ENCODE data around the gene C16orf89.
"Not testable (repeated sequence)": the region's sequence is repeated elsewhere in the genome, so short reads cannot be mapped to it uniquely, and the experiment has no call there.

C16orf89 gene

DNA sequence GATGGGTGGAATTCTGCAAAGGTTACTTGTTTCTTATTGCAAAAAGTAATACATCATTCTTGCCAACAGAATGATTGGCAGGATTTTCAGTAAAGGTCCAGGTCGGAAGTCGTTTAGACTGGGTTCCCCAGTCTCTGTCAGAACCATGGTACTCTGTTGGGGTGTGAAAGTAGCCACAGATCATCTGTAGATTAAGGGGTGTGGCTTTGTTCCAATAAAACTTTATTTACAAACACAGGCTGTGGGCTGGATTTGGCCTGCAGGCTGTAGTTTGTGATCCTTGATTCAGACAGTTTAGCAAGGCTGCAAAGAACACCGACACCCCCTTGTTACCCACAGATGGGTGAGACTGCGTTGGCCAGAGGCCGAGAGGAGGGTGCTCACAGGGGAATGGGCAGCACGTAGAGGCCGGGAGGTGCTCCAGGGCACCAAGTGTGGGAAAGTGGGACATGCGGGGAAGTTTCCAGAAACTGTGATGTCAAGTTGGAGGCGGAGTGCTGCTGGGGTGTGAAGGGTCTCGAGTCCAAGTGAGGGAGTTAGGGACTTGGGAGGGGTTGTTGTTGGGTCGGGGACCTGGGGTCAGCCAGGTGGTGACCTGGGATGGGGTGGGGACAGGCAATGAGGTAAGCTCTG lies 18.5 kb upstream of the C16orf89 start:
- not testable (repeated sequence) for DNase-seq

GRCh38 chr16:5083646-5084045 lies 17.9 kb upstream of the C16orf89 start:
- DNase-seq: not testable (repeated sequence)

DNA sequence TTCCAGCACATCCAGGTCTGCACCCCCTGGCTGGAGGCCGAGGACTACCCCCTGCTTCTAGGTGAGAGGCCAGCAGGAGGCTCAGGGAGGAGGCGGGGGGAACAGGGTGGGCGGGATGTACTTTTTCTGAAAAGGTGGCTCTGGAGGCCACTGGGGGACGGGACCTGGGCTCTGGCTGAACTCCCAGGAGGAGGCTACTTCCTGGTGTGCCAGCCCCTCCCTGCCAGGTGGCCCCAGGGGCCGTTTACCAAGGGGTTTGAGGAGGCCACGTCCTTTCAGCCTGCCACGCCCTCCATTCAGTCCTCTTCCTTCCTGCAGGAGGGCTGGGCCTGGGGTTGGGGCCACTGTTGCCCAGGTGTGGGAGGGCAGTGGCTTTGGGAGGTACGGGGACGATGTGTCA lies 15.2 kb upstream of the C16orf89 start:
- not testable (repeated sequence) for DNase-seq

- not testable (repeated sequence) for DNase-seq
Observed at GRCh38 chr16:5080461-5080860, 14.7 kb upstream of the C16orf89 start.

DNA sequence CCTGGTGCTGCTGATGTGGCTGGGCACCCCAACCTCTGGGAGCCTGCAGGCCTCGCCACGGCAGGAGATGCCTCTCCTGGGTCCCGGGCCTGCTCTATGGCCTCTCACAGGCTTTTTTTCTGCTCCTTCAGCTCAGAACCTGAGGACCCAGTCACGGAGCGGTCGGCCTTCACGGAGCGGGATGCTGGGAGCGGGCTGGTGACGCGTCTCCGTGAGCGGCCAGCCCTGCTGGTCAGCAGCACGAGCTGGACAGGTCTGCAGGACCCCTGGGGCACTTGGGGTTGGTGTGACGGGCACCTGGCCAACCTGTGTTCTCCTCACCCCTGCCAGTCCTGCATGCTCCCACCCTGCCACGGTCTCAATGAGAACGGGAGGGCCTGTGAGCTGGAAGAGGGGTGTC lies 12.9 kb upstream of the C16orf89 start:
- no peak for DNase-seq

GRCh38 chr16:5077304-5077703 lies 11.5 kb upstream of the C16orf89 start:
- DNase-seq: no peak

DNA sequence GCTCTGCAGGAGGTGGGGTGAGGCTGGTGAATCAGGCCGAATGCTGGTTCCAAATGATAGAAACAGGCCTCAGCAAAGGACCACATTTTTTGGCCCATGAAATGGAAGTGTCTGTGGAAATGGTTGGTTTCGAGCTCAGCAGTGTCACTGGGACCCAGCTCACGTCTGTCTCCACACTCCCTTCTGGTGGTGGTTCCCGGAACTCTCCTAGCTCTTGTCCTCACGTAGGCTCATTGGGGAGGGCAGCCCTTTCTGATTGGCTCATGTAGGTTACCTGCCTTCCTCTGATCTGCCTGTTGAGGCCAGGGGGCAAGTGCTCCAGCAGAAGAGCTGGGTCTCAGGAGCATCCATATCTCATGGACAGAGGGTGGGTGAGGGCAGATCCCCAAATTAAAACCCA lies 9.9 kb upstream of the C16orf89 start:
- DNase-seq: no peak

DNA sequence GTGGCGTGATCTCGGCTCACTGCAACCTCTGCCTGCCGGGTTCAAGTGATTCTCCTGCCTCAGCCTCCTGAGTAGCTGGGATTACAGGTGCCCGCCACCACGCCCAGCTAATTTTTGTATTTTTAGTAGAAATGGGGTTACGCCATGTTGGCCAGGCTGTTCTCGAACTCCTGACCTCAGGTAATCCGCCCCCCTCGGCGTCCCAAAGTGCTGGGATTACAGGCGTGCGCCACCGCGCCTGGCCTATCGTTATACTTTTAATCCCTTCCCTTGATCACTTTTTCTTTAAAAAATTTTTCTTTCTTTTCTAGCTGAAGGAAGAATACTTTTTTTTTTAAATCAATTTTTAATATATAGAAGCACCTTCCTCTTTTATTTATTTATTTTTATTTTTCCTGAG lies 8.0 kb upstream of the C16orf89 start:
- not testable (repeated sequence) for DNase-seq

GRCh38 chr16:5073279-5073629 lies 7.5 kb upstream of the C16orf89 start:
- no peak for DNase-seq

- DNase-seq: no peak
Observed at GRCh38 chr16:5072334-5073278, 6.8 kb upstream of the C16orf89 start.

- DNase-seq: peak; percentile 79
Observed at GRCh38 chr16:5071681-5072333, 6.1 kb upstream of the C16orf89 start, which contains the start of gene ALG1. TSS of gene ALG1 (plus strand) at chr16:5071843. CDS start at chr16:5071850, 7 bp downstream.

DNA sequence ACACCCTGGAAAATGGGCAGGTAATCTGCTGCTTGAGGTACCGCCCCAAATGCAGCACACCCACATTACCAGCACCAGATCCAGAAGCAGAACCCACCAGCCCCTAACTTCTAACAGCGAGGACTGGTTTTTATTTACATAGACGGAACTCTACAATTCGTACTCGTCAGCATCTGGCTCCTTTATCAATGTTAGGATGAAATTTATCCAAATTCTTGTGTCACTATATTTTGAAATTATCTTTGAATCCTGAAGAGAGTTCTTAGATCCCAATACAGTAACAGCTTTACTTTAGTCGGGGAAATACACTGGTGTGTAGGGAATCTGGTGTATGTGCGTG lies 5.6 kb upstream of the C16orf89 start:
- no peak for DNase-seq

DNA sequence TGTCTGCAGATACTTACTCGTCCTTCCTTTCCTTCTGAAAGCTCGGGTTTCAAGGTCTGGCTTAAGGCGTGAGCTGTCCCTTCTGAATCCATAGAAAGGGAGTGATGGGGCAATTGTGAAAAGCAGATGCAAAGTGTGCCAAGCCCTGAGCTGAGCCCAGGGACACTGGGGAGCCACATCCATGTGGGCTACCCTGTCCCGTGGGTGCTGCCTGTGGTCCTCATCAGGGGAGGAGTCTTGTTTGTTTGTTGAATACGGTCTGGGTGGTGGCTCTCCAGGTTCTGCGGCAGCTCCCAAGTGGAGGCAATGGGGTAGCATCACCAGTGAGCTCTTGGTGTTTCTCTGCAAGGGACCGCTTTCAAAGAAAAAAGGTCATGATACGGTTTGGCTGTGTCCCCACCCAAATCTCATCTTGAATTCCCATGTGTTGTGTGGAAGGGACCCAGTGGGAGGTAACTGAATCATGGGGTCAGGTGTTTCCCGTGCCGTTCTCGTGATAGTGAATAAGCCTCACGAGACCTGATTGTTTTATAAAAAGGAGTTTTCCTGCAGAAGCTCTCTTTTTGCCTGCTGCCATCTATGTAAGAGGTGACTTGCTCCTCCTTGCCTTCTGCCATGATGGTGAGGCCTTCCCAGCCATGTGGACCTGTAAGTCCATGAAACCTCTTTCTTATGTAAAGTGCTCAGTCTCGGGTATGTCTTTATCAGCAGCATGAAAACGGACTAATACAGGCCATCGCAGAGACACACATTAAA lies 4.9 kb upstream of the C16orf89 start:
- DNase-seq: no peak

- no peak for DNase-seq
Observed at GRCh38 chr16:5069854-5070253, 4.1 kb upstream of the C16orf89 start.

DNA sequence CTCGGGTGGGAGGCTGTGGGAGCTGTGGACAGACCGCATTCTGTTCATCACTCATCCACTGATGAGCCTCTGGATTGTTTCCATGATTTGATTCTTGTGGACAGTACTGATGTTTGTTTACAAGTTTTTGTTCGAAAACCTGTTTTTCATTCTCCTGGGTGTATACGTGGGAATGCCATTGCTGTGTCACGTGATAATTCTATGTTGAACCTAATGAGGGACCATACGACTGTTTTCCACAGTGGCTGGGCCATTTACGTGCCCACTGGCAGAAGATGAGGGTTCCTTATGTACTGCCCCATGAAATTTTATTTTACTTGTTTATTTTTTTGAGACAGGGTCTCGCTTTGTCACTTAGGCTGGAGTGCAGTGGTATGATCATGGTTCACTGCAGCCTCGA lies 3.3 kb upstream of the C16orf89 start:
- DNase-seq: no peak

DNA sequence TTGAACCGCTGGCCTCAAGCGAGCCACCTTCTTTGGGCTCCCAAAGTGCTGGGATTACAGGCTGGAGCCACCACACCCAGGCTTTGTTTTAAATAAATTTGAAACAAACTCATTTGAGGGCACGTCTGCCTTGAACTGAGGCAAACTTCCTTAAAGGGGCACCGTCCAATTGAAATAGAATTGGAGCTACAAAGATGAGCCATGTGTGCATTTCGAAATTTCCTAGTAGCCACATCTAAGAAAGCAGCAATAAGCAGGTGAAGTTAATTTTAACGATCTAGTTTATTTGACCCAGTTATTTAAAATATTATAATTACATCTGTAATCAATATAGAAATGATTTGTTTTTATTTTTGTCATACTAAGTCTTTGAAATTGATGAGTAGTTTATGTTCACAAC lies 755 bp upstream of the C16orf89 start:
- no peak for DNase-seq

GRCh38 chr16:5065326-5065725 lies 430 bp downstream of the C16orf89 start:
- DNase-seq: no peak

- no peak for DNase-seq
Observed at GRCh38 chr16:5064915-5065314, 841 bp downstream of the C16orf89 start.

DNA sequence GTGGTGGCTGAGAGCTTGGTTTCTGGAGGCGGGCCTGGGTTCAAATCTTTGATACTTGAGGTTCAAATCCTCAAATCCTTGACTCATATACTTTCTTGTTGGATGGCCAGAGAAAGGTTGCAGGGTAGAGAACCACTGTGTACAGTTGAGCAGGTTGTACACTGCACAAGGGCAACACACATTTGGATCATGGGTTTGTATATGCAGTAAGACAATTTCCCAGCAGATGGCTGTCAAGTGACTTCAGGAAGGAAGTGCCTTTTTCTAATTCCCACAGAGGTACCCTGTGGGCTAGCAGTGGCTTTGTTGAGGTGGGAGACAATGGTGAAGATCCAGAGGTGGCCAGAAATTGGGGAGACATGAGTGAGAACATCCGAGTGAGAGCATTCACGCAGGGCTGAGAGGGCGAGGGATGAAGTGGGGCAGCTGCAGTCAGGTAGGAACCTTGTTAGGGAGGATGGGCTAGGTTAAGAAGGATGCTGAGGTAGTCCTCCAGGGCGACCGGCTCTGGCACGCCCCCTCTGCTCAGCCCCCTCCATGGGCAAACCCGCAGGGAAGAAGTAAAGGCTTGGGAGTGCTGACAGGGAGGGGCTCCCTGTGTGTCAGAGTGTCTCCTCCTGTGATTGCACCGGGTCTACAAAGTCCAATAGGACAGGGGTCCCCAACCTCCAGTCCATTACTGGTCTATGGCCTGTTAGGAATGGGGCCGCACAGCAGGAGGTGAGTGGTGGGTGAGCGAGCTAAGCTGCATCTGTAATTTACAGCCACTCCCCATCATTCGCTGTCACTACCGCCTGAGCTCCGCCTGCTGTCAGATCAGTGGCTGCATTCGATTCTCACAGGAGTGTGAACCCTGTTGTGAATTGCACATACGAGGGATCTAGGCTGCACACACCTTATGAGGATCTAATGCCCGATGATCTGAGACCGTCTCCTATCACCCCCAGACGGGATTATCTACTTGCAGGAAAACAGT lies 2.7 kb downstream of the C16orf89 start:
- no peak for DNase-seq

DNA sequence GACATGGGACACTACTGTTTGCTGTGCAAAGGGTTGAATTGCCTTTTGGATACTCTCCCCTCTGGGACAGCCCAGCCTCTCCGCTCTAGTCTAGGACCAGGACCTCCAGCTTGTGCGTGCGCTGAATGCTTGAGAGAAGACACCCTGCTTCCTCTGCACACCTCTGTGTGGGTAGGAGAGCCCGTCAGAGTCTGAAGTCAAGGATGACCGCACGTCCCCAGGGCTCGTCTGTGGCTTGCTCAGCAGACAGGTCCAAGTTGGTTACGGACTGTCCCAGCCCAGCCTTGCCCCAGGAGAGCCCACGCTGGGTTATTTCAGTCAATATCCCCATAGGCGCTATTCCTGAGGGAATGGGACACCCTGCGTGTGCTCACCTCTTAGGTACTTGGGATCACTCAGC lies 3.7 kb downstream of the C16orf89 start:
- DNase-seq: no peak

DNA sequence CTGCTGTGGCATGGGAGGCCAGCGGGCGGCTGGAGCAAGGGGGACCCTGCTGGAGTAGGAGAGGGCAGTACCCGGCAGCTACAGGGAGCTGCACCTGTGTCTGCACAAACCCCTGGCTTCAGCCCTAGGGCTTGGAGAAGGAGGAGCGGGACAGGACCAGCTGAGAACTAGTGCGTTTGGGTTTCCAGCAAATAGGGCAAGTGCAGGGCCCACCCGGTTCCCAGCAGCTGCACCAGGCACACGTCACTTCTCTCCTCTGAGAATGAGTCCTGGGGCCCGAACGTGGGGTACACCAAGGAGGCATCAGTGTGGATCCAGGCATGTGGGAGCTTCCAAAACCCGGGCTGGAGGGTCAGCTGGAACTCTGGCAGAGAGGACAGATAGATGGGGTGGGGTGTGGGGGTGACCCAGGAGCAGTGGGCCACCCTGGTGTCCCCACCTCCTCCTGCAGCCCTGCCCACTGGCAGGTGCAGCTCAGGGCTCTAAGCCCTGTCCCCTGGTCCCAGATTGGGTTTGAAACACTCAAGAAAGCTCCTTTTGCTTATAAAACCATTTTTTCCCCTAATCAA lies 5.6 kb downstream of the C16orf89 start:
- no peak for DNase-seq

Data from NK-92 treated with Interleukin-12 subunit alpha and Interleukin-12 subunit beta, amount 100 ng/mL, for 24 hours (cell line).